HEK293T (cell line): ENCODE data around the gene CREM.

Experiments used
- CTCF ChIA-PET: fragments of 350-600 bp; formaldehyde crosslinking; extraction: SDS; loops from one replicate; lab custom pipeline; 2021; ENCODE audit warnings: antibody characterized with exemption, inconsistent platforms; lab: Yijun Ruan, JAX
- POLR2A ChIA-PET: fragments of 350-600 bp; formaldehyde crosslinking; extraction: SDS; loops from one replicate; lab custom pipeline; 2020; ENCODE audit warnings: antibody characterized with exemption, inconsistent platforms; lab: Yijun Ruan, JAX
- DNase-seq: peaks from one replicate; pipeline ENCODE4 v3.0.0; 2012; ENCODE audit warnings: mixed read lengths; ENCODE audit errors: extremely low spot score
- ARNT ChIP-seq: fragments of 450-650 bp; IDR thresholded peaks from 2 replicates; pipeline ENCODE4 v1.6.1; 2017; ENCODE audit warnings: mild to moderate bottlenecking
- BHLHE40 ChIP-seq: fragments of 450-650 bp; IDR thresholded peaks from 2 replicates; pipeline ENCODE4 v1.6.1; 2016; ENCODE audit warnings: mild to moderate bottlenecking, moderate library complexity, borderline replicate concordance
- CTBP1 ChIP-seq: fragments of 450-650 bp; IDR thresholded peaks from 2 replicates; pipeline ENCODE4 v1.6.1; 2016; ENCODE audit warnings: borderline replicate concordance
- ELF4 ChIP-seq: fragments of 450-650 bp; IDR thresholded peaks from 2 replicates; pipeline ENCODE4 v1.6.1; 2017; ENCODE audit warnings: antibody characterized with exemption
- FOXA1 ChIP-seq: fragments of 450-650 bp; IDR thresholded peaks from 2 replicates; pipeline ENCODE4 v1.6.1; 2016; ENCODE audit warnings: mild to moderate bottlenecking
- FOXK2 ChIP-seq: fragments of 450-650 bp; IDR thresholded peaks from 2 replicates; pipeline ENCODE4 v1.6.1; 2016; ENCODE audit warnings: mild to moderate bottlenecking
- FOXM1 ChIP-seq: fragments of 450-650 bp; IDR thresholded peaks from 2 replicates; pipeline ENCODE4 v1.6.1; 2017; ENCODE audit warnings: mild to moderate bottlenecking, borderline replicate concordance
- HDGF ChIP-seq: fragments of 450-650 bp; IDR thresholded peaks from 2 replicates; pipeline ENCODE4 v1.6.1; 2017; ENCODE audit warnings: antibody characterized with exemption, borderline replicate concordance
- L3MBTL2 ChIP-seq: fragments of 450-650 bp; conservative IDR thresholded peaks from 2 replicates; pipeline ENCODE4 v1.6.1; 2016; ENCODE audit warnings: mild to moderate bottlenecking
- LEF1 ChIP-seq: fragments of 450-650 bp; IDR thresholded peaks from 2 replicates; pipeline ENCODE4 v1.6.1; 2017; ENCODE audit warnings: mild to moderate bottlenecking, borderline replicate concordance
- NFRKB ChIP-seq: fragments of 450-650 bp; IDR thresholded peaks from 2 replicates; pipeline ENCODE4 v1.6.1; 2016; ENCODE audit warnings: mild to moderate bottlenecking, moderate library complexity
- SP1 ChIP-seq: fragments of 450-650 bp; IDR thresholded peaks from 2 replicates; pipeline ENCODE4 v1.6.1; 2017
- SUZ12 ChIP-seq: fragments of 450-650 bp; IDR thresholded peaks from 2 replicates; pipeline ENCODE4 v1.6.1; 2016; ENCODE audit warnings: mild to moderate bottlenecking
- TARDBP ChIP-seq: fragments of 450-650 bp; IDR thresholded peaks from 2 replicates; pipeline ENCODE4 v1.6.1; 2016
- ZNF384 ChIP-seq: fragments of 450-650 bp; IDR thresholded peaks from 2 replicates; pipeline ENCODE4 v1.6.1; 2016
- TF ChIP-seq, protein P1 (sequence below): fragments of 450-650 bp; IDR thresholded peaks from 2 replicates; pipeline ENCODE4 v1.6.1; 2016

Gene CREM

DNA sequence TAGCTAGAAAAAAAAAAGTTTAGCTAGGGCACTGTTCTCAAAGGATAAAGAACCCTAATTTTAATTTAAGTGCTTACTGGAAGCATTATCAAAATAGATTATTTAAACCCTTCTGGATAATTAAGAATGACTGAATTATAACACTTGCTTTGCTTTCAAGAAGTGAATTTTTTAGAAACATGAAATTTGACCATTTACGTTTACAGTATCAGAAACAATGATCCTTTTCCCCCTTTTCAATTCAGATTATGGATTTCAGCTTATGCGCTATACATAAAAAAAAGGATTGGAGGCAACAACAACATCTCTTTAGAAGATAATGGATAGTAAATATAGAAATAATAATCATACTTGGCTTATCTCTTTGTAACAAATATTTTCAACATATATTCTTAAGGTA lies 39.2 kb downstream of the CREM start:
- no peak for DNase-seq
- ChIA-PET CTCF (no interaction called here), POLR2A (no interaction called here)
- TF ChIP-seq ZNF384, result no peak
- no peak for TF ChIP-seq HDGF
- TF ChIP-seq FOXA1, result no peak
- TF ChIP-seq L3MBTL2, result no peak
- TF ChIP-seq FOXM1, result no peak
- no peak for TF ChIP-seq ARNT
- TF ChIP-seq TARDBP, result no peak
- no peak for TF ChIP-seq SP1
- no peak for TF ChIP-seq LEF1
- no peak for TF ChIP-seq ELF4
- TF ChIP-seq FOXK2, result no peak
- TF ChIP-seq BHLHE40, result no peak
- TF ChIP-seq CTBP1, result no peak
- no peak for TF ChIP-seq SUZ12
- TF ChIP-seq, protein P1, sequence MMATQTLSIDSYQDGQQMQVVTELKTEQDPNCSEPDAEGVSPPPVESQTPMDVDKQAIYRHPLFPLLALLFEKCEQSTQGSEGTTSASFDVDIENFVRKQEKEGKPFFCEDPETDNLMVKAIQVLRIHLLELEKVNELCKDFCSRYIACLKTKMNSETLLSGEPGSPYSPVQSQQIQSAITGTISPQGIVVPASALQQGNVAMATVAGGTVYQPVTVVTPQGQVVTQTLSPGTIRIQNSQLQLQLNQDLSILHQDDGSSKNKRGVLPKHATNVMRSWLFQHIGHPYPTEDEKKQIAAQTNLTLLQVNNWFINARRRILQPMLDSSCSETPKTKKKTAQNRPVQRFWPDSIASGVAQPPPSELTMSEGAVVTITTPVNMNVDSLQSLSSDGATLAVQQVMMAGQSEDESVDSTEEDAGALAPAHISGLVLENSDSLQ, result no peak

DNA sequence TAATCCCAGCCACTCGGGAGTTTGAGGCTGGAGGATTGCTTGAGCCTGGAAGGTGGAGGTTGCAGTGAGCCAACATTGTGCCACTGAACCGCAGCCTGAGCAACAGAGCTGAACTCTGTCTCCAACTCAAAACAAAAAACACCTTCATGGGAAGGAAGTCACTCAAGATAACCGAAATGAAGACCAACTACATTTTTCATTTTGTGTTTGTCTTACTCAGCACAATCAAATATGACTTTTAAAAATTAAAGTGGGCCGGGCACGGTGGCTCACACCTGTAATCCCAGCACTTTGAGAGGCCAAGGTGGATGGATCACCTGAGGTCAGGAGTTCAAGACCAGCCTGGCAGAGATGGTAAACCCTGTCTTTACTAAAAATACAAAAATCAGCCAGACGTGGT lies 40.0 kb downstream of the CREM start:
- ChIA-PET CTCF (no interaction called here), POLR2A (no interaction called here)
- DNase-seq, result no peak
- TF ChIP-seq ZNF384 (no peak), CTBP1 (no peak), NFRKB (no peak), L3MBTL2 (no peak), ELF4 (no peak), HDGF (no peak), LEF1 (no peak), FOXK2 (no peak)
- TF ChIP-seq, protein P1, result no peak

DNA sequence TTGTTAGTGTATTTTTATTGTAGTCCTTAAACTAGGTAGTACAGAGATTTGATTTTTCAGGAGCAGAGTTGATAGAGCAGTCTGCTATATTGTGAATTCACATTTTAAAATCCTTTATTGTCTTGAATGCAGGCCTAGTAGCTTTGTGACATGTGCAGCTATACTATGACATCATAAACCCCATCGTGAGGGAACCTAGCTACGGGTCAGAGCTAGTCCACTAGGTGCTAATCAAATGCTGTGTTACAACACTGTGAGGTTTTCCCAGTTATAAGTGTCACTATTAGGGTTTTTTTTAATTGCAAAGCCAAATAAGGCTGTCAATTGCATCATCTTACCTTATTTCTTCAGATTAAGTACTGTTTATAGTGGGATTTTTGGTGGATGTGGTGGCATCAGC lies 40.7 kb downstream of the CREM start:
- ChIA-PET CTCF (no interaction called here), POLR2A (no interaction called here)
- DNase-seq, result no peak
- TF ChIP-seq SP1 (no peak), FOXA1 (no peak), ZNF384 (no peak), SUZ12 (no peak), ELF4 (no peak), TARDBP (no peak)

DNA sequence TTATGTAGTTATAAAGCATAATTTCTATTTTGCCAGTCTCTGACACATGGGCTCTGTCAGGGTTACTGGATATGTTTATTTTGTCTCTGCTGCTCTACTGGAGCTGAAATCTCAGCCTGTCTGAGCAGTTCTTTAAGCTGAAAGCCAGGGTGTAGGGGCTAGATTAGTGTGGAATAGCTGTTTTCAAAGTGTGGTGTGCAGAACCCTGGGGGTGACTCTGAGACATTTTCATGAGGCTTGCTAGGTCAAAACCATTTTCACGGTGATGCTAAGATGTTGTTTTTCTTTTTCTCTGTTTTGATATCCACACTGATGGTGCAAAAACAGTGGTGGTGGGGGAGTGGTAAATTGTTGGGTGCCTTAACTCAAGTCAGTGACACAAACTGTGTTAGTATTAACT lies 45.5 kb downstream of the CREM start:
- POLR2A ChIA-PET, result interaction anchor here (1.0 to 2.1 kb wide), 2 partner anchors 16 to 24 kb away, joined by 4 to 10 read pairs; no protein-coding TSS in a partner anchor
- CTCF ChIA-PET, result interaction anchor here (2.0 kb wide), 1 partner anchor 24 kb away, joined by 8 read pairs; no protein-coding TSS in a partner anchor
- TF ChIP-seq FOXA1, result no peak
- DNase-seq, result no peak

DNA sequence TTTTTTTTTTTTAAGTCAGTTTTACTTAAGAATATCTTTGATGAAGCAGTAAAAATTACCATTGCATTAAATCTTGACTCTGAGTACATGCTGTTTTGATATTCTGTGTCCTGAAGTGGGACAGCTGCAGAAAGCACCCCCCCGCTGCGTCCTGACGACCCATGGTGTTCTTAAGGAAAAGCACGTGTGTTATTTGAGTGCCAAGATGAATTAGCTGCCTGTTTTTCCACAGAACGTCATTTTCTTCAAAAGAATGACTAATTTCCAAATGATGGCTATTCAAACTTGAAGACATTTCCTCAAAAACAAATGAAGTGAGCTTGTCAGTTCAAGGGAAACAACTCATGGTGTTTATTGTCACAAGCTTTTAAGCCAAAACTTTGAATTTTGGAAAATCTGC lies 45.9 kb downstream of the CREM start:
- DNase-seq, result no peak
- ChIA-PET CTCF (interaction anchor here (0.9 to 2.0 kb wide), 2 partner anchors 23 to 46 kb away, joined by 3 to 8 read pairs; no protein-coding TSS in a partner anchor), POLR2A (interaction anchor here (2.1 kb wide), 1 partner anchor 23 kb away, joined by 10 read pairs; no protein-coding TSS in a partner anchor)
- TF ChIP-seq NFRKB (no peak), ARNT (no peak), FOXM1 (no peak), L3MBTL2 (no peak), SUZ12 (no peak), HDGF (no peak), CTBP1 (no peak)

DNA sequence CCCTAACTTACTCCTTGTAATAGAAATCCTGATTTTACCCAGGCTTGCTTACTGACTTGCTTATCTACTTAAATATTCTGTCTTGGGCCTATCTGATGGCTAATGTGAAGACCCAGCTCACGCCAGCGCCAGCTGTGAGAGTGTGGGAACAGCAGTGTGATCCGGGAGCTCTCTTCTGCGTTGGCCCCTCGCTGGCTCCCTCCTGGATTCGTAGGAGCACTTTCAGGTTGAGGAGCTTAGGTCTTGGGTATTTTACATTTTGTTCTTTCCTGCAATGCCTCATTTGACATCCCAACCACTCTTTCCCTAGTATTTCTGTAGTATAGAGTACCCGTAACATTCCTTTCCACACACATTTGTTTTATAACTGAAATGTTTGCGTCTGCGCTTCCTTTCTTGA lies 51.7 kb downstream of the CREM start:
- no peak for TF ChIP-seq SP1
- no peak for TF ChIP-seq NFRKB
- TF ChIP-seq, protein P1, result no peak
- no peak for TF ChIP-seq ARNT
- no peak for TF ChIP-seq L3MBTL2
- TF ChIP-seq BHLHE40, result no peak
- TF ChIP-seq HDGF, result no peak
- TF ChIP-seq CTBP1, result no peak
- TF ChIP-seq LEF1, result no peak
- TF ChIP-seq ELF4, result no peak
- TF ChIP-seq FOXK2, result no peak
- no peak for DNase-seq
- ChIA-PET CTCF (no interaction called here), POLR2A (no interaction called here)
